B cell (primary cell): ENCODE measurements around the gene HES2. TPM values are rescaled to one million over a fixed set of nuclear protein-coding genes. Genes with fewer than 3 reads are reported as not detected.
A peak's percentile ranks its signal among the peaks of the same experiment; 100 is the strongest.

ENCODE experiments used
- ATAC-seq: fragments of 200-7000 bp; cut with Tn5 transposase; one replicate; pipeline ENCODE4 v1.10.0; 2021; ENCODE audit warnings: low read depth, mild to moderate bottlenecking, moderate number of reproducible peaks, moderate library complexity
- CTCF ChIA-PET: fragments of 350-600 bp; sonication (Branson Sonifier 250); formaldehyde crosslinking; loops from one replicate; lab custom pipeline; 2021; ENCODE audit warnings: antibody characterized with exemption, inconsistent platforms; lab: Charles Lee
- POLR2A ChIA-PET: fragments of 350-600 bp; sonication (Branson Sonifier 250); formaldehyde crosslinking; loops from one replicate; lab custom pipeline; 2021; ENCODE audit warnings: antibody characterized with exemption; lab: Charles Lee
- DNase-seq: peaks from one replicate; pipeline ENCODE4 v3.0.0; 2013
- H2AFZ ChIP-seq: 2 replicates; pipeline ENCODE4 v1.6.1; 2012; ENCODE audit warnings: mild to moderate bottlenecking, low read depth, low read length; ENCODE audit not compliant: insufficient read depth, poor library complexity, severe bottlenecking
- H3K27ac ChIP-seq, 2 donors: 1 replicate in 1 of 2; 2 replicates in 1 of 2; pipeline ENCODE4 v1.5.1; 2012 to 2013; ENCODE audit warnings: low read length in 2 of 2, mild to moderate bottlenecking in 2 of 2, moderate library complexity in 1 of 2
- H3K27me3 ChIP-seq, 4 experiments: fragments of 200-600 bp in 1 of 4; sonication (generic) in 1 of 4; replicated peaks in 1 of 4; 1 replicate in 2 of 4; 2 replicates in 2 of 4; pipeline versions ENCODE4 v1.6.1 to v1.7.0; 2013 to 2016; ENCODE audit warnings: low read length in 3 of 4, mild to moderate bottlenecking in 2 of 4, mixed read lengths in 1 of 4, moderate library complexity in 1 of 4; ENCODE audit not compliant: insufficient read depth in 4 of 4, control insufficient read depth in 3 of 4; ENCODE audit errors: control extremely low read depth in 1 of 4
- H3K36me3 ChIP-seq, 2 experiments: replicated peaks in 1 of 2; 1 replicate in 1 of 2; 2 replicates in 1 of 2; pipeline versions ENCODE4 v1.6.1 to v1.7.1; 2013; ENCODE audit warnings: low read length in 1 of 2; ENCODE audit not compliant: insufficient read depth in 2 of 2, control insufficient read depth in 1 of 2; ENCODE audit errors: control extremely low read depth in 1 of 2, extremely low read depth in 1 of 2
- H3K4me1 ChIP-seq, 2 donors: fragments of 200-600 bp in 1 of 2; sonication (generic) in 1 of 2; 1 replicate in 1 of 2; 2 replicates in 1 of 2; pipeline versions ENCODE4 v1.5.1 to v1.6.1; 2013 to 2017; ENCODE audit warnings: low read length in 2 of 2; ENCODE audit not compliant: control insufficient read depth in 2 of 2, insufficient read depth in 2 of 2
- H3K4me2 ChIP-seq: replicated peaks from 2 replicates; pipeline ENCODE3; 2012; ENCODE audit warnings: mild to moderate bottlenecking, low read depth, low read length; ENCODE audit not compliant: poor library complexity, severe bottlenecking
- H3K4me3 ChIP-seq, 5 experiments: fragments of 200-600 bp in 1 of 5; sonication (generic) in 1 of 5; 1 replicate in 3 of 5; 2 replicates in 2 of 5; pipeline versions ENCODE4 v1.5.1 to v1.7.0; 2011 to 2016; ENCODE audit warnings: low read length in 4 of 5, mild to moderate bottlenecking in 4 of 5, low read depth in 2 of 5, control low read depth in 1 of 5, moderate library complexity in 1 of 5; ENCODE audit not compliant: insufficient read depth in 1 of 5; ENCODE audit errors: control extremely low read depth in 1 of 5, extremely low read depth in 1 of 5
- H3K79me2 ChIP-seq: fragments of 200-600 bp; sonication (generic); one replicate; pipeline ENCODE4 v1.6.0; 2016; ENCODE audit warnings: low read length; ENCODE audit not compliant: control insufficient read depth, insufficient read depth
- H3K9ac ChIP-seq: fragments of 200-600 bp; sonication (generic); 2 replicates; pipeline ENCODE4 v1.6.1; 2017; ENCODE audit warnings: mild to moderate bottlenecking, low read length, moderate library complexity
- H3K9me3 ChIP-seq, 3 donors: one replicate each; pipeline versions ENCODE4 v1.6.1 to v1.7.1; 2013; ENCODE audit warnings: low read length in 2 of 3; ENCODE audit not compliant: control insufficient read depth in 2 of 3, insufficient read depth in 1 of 3; ENCODE audit errors: control extremely low read depth in 1 of 3
- H4K20me1 ChIP-seq: 2 replicates; pipeline ENCODE4 v1.6.0; 2012; ENCODE audit warnings: mild to moderate bottlenecking, low read length; ENCODE audit not compliant: insufficient read depth, control insufficient read depth, poor library complexity, severe bottlenecking
- H3K27ac Mint-ChIP-seq: one replicate; pipeline ENCODE4 v1.8.0; 2021; ENCODE audit warnings: mixed read lengths
- H3K27me3 Mint-ChIP-seq: one replicate; pipeline ENCODE4 v1.8.0; 2021; ENCODE audit warnings: mixed read lengths
- H3K4me1 Mint-ChIP-seq: one replicate; pipeline ENCODE4 v1.8.0; 2021; ENCODE audit warnings: mixed read lengths
- H3K4me3 Mint-ChIP-seq: one replicate; pipeline ENCODE4 v1.8.0; 2021; ENCODE audit warnings: mixed read lengths
- H3K9me3 Mint-ChIP-seq: one replicate; pipeline ENCODE4 v1.8.0; 2022; ENCODE audit warnings: mixed read lengths; ENCODE audit not compliant: insufficient read depth
- EZH2 ChIP-seq: IDR thresholded peaks from 2 replicates; pipeline ENCODE4 v1.6.1; 2012; ENCODE audit warnings: borderline replicate concordance, low read depth, mild to moderate bottlenecking, moderate library complexity, low read length; ENCODE audit not compliant: insufficient read depth, poor library complexity, severe bottlenecking
- WGBS: methylation state at CpG from one replicate; pipeline ENCODE4 v1.1.5; 2013; ENCODE audit warnings: missing lambda C conversion rate; ENCODE audit not compliant: insufficient coverage; 5-methylcytosine and 5-hydroxymethylcytosine counted together
- intact Hi-C: fragments of 100-400 bp; cut with micrococcal nuclease; formaldehyde crosslinking; loops from one replicate; pipeline ENCODE4 v1.10.0; 2022
- polyA plus RNA-seq: library from polyadenylated mRNA; depleted of rRNA; stranded (reverse); fragments of >200 nt; gene quantifications from 2 replicates; pipeline ENCODE4 v1.2.3, GENCODE V29; 2012
- total RNA-seq, 2 donors: library from RNA; stranded (reverse); fragments of 120-200 nt in 1 of 2; gene quantifications; 1 replicate in 1 of 2; 2 replicates in 1 of 2; pipeline versions ENCODE4 v1.2.3 to v1.2.4, GENCODE V29; 2013 to 2022
- TF ChIP-seq, protein P1 (sequence below): fragments of 200-600 bp; IDR thresholded peaks from one replicate; pipeline ENCODE4 v1.8.0; 2022; ENCODE audit warnings: antibody characterized with exemption, mild to moderate bottlenecking

HES2 gene
- total and polyA plus RNA-seq, 2 donors (not counting 1 experiment from before 2014, with no cell fraction given), result not detected

DNA sequence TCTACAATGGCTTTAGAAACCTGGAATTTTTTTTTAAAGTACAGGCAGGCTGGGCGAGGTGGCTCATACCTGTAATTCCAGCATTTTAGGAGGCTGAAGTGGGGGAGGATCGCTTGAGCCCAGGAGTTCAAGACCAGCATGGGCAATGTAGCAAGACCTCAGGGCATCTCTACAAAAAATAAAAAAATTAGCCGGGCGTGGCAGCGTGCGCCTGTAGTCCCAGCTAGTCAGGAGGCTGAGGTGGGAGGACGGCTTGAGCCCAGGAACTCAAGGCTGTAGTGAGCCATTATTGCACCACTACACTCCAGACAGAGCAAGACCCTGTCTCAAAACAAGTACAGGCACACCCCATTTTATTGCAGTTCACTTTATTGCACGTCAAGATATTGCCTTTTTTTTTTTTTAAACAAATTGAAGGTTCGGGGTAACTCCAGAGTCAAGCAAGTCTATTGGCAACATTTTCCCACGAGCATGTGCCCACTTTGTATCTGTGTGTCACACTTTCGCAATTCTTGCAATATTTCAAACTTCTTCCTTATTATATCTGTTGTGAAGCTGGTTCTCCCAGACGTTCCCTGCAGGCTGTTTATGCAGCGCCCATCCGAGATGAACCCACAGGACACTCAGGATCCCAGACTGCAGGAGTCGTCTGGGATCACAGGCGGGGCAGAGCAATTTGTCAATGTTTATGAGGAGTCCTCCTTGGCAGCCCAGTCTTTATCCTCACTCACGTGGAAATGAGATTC is 4.7 kb downstream of the HES2 start:
- H3K9me3 ChIP-seq, result no peaks in the 10 kb centered on the region
- no peak overlapping the region for H2AFZ ChIP-seq
- no peak overlapping the region for H3K4me3 Mint-ChIP-seq
- ATAC-seq (no peak), DNase-seq (no peak)
- ChIA-PET POLR2A (no interaction called here), CTCF (interaction anchor here (1.0 to 2.2 kb wide), 3 partner anchors 10 to 231 kb away, joined by 3 to 7 read pairs (median 3); no protein-coding TSS in a partner anchor)
- intact Hi-C loops, result no loop called here
- no peak overlapping the region for H3K9ac ChIP-seq
- no peaks in the 10 kb centered on the region for H4K20me1 ChIP-seq
- no peak overlapping the region for H3K27ac ChIP-seq
- H3K36me3 ChIP-seq, result no peaks in the 10 kb centered on the region
- no peak overlapping the region for H3K4me3 ChIP-seq
- H3K4me2 ChIP-seq, result no peak overlapping the region
- no peak overlapping the region for H3K27ac Mint-ChIP-seq
- H3K4me1 ChIP-seq, result peaks cover 7 to 14% of the 10 kb centered on the region in 2 donors
- H3K27me3 ChIP-seq, result peaks cover 0 to 48% (median 16%) of the 10 kb centered on the region in 4 experiments
- peaks cover 48% of the 10 kb centered on the region for H3K27me3 Mint-ChIP-seq
- no peaks in the 10 kb centered on the region for H3K79me2 ChIP-seq
- peaks cover 5% of the 10 kb centered on the region for H3K4me1 Mint-ChIP-seq
- no peaks in the 10 kb centered on the region for H3K9me3 Mint-ChIP-seq
- 78% methylated on average over 12 of the region's 17 CpGs for WGBS
- TF ChIP-seq, protein P1, sequence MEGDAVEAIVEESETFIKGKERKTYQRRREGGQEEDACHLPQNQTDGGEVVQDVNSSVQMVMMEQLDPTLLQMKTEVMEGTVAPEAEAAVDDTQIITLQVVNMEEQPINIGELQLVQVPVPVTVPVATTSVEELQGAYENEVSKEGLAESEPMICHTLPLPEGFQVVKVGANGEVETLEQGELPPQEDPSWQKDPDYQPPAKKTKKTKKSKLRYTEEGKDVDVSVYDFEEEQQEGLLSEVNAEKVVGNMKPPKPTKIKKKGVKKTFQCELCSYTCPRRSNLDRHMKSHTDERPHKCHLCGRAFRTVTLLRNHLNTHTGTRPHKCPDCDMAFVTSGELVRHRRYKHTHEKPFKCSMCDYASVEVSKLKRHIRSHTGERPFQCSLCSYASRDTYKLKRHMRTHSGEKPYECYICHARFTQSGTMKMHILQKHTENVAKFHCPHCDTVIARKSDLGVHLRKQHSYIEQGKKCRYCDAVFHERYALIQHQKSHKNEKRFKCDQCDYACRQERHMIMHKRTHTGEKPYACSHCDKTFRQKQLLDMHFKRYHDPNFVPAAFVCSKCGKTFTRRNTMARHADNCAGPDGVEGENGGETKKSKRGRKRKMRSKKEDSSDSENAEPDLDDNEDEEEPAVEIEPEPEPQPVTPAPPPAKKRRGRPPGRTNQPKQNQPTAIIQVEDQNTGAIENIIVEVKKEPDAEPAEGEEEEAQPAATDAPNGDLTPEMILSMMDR, result no peak
- TF ChIP-seq EZH2, result no peak

DNA sequence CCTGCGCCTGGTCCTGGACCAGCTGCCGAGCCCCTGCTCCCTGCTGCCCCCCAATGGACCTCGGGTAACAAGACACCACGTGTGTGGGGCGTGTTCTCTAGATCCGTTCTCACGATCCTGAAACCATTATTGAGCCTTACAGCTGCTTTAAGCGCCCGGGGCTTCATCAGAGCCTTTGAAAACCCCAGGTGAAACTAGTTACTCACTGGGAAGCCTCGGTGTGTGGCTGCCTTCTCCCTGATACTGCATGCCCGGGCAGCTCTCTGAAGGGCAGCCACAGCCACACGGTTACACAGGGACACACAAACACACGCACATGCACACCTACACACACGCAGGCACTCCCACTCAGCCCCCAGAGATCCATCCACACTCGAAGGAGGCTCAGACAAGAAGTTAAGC is 5.3 kb downstream of the HES2 start:
- no peak overlapping the region for H3K27ac Mint-ChIP-seq
- Histone ChIP-seq H2AFZ (no peak overlapping the region), H3K36me3 (no peaks in the 10 kb centered on the region), H4K20me1 (no peaks in the 10 kb centered on the region), H3K9me3 (no peaks in the 10 kb centered on the region), H3K4me2 (peak overlapping the region; percentile 8), H3K27ac (no peak overlapping the region), H3K27me3 (peaks cover 0 to 45% (median 15%) of the 10 kb centered on the region in 4 experiments), H3K4me1 (peaks cover 4 to 9% of the 10 kb centered on the region in 2 donors), H3K9ac (no peak overlapping the region), H3K4me3 (no peak overlapping the region), H3K79me2 (no peaks in the 10 kb centered on the region)
- intact Hi-C loops, result no loop called here
- 8% methylated on average over 15 of the region's 15 CpGs for WGBS
- H3K27me3 Mint-ChIP-seq, result peaks cover 48% of the 10 kb centered on the region
- CTCF ChIA-PET, result interaction anchor here (1.0 to 2.2 kb wide), 4 partner anchors 9 to 231 kb away, joined by 3 to 7 read pairs (median 4); no protein-coding TSS in a partner anchor
- peaks cover 4% of the 10 kb centered on the region for H3K4me1 Mint-ChIP-seq
- no peak for ATAC-seq
- H3K9me3 Mint-ChIP-seq, result no peaks in the 10 kb centered on the region
- H3K4me3 Mint-ChIP-seq, result no peak overlapping the region
- POLR2A ChIA-PET, result no interaction called here
- no peak for DNase-seq
- TF ChIP-seq, protein P1, result peak; percentile 37
- no peak for TF ChIP-seq EZH2
